SU-DHL-6 (cell line): ENCODE results near the gene ATRIP.
A peak's percentile ranks its signal among the peaks of the same experiment; 100 is the strongest.

ENCODE experiments used
- H2AFZ ChIP-seq: fragments of 200-600 bp; sonication (generic); 2 replicates; pipeline ENCODE4 v1.6.1; 2014; ENCODE audit warnings: low read depth, mild to moderate bottlenecking, moderate library complexity, mixed read lengths, antibody characterized with exemption, low read length; ENCODE audit not compliant: severe bottlenecking
- H3F3A ChIP-seq: fragments of 200-600 bp; shearing (Covaris generic); 2 replicates; pipeline ENCODE4 v1.6.0; 2016; ENCODE audit warnings: antibody characterized with exemption, mild to moderate bottlenecking; ENCODE audit not compliant: insufficient read depth
- H3K27ac ChIP-seq: fragments of 200-600 bp; sonication (generic); 2 replicates; pipeline ENCODE4 v1.5.1; 2016; ENCODE audit warnings: low read depth, mild to moderate bottlenecking, low read length, moderate library complexity, mixed read lengths
- H3K27me3 ChIP-seq: fragments of 200-600 bp; sonication (generic), shearing (Covaris generic); 2 replicates; pipeline ENCODE4 v1.6.0; 2014; ENCODE audit warnings: mild to moderate bottlenecking, low read length
- H3K36me3 ChIP-seq: fragments of 200-600 bp; sonication (generic); 2 replicates; pipeline ENCODE4 v1.6.1; 2014; ENCODE audit warnings: mild to moderate bottlenecking, low read length, mixed read lengths
- H3K4me2 ChIP-seq: fragments of 300-600, 200-600 bp; shearing (Covaris generic), sonication (generic); 2 replicates; pipeline ENCODE4 v1.6.0; 2014; ENCODE audit warnings: low read length, low read depth, mild to moderate bottlenecking; ENCODE audit not compliant: poor library complexity, severe bottlenecking
- H3K4me3 ChIP-seq: fragments of 200-600 bp; sonication (generic); 2 replicates; pipeline ENCODE4 v1.5.1; 2014; ENCODE audit warnings: antibody characterized with exemption, low read length, mild to moderate bottlenecking, mixed read lengths; ENCODE audit not compliant: insufficient read depth, poor library complexity, severe bottlenecking
- H3K79me2 ChIP-seq: fragments of 200-600 bp; sonication (generic); 2 replicates; pipeline ENCODE4 v1.6.1; 2014; ENCODE audit warnings: mild to moderate bottlenecking, low read length, moderate library complexity; ENCODE audit not compliant: insufficient read depth
- H3K9ac ChIP-seq: fragments of 200-600 bp; sonication (generic); 2 replicates; pipeline ENCODE4 v1.7.0; 2014; ENCODE audit warnings: mild to moderate bottlenecking, low read length
- H3K9me2 ChIP-seq: fragments of 200-600 bp; sonication (generic); replicated peaks from 2 replicates; pipeline ENCODE4 v1.6.1; 2014; ENCODE audit warnings: low read length; ENCODE audit not compliant: insufficient read depth
- H3K9me3 ChIP-seq: fragments of 200-600 bp; sonication (generic); 2 replicates; pipeline ENCODE4 v1.6.1; 2014; ENCODE audit warnings: low read length, mixed read lengths; ENCODE audit not compliant: insufficient read depth
- H4K20me1 ChIP-seq: fragments of 200-600 bp; sonication (generic); 2 replicates; pipeline ENCODE4 v1.6.1; 2014; ENCODE audit warnings: low read depth, mild to moderate bottlenecking, antibody characterized with exemption, low read length, moderate library complexity, mixed read lengths
- EZH2phosphoT487 ChIP-seq: fragments of 200-600 bp; sonication (generic), shearing (Covaris generic); conservative IDR thresholded peaks from 2 replicates; pipeline ENCODE4 v1.6.1; 2018; ENCODE audit warnings: mild to moderate bottlenecking, antibody characterized with exemption, low read length, moderate library complexity, mixed read lengths
- TF ChIP-seq, protein P1 (sequence below): fragments of 200-600 bp; sonication (generic); IDR thresholded peaks from one replicate; pipeline ENCODE4 v1.5.1; 2017; ENCODE audit warnings: antibody characterized with exemption, mild to moderate bottlenecking, low read length, moderate library complexity; ENCODE audit not compliant: insufficient read depth, poor library complexity, severe bottlenecking

Gene ATRIP

DNA sequence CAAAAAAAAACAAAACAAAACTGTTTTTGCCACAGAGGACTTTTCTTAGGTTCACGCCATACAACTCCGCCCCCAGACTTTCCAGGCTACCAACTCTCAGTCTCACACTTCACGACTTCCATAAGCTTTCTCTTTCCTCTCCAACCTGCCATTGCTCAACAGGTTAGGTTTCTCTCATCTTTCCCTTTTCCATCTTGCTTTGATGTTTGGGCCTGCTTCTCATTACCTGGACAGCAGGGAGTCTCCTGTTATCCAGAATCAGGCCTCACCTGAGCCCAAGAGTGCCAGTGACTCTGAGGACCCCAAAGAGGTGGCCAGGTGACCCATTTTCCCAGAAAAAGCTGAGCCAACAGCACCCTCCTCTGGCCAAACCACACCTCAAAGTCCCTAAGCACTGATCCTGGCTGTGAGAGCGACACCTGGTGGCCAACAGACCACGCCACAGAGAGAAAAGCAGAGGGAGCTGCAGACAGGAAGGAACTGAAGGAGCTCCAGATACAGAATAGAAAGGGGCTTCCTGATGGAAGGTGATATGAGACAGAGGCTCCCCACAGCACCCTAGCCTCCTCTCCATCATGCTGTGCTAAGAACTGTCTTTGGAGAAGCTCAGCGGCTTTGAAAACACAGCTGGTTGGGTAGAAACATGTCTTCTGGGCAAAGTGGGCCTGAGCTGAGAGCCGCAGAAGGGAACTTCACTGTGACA, 10.6 kb upstream of the ATRIP start:
- TF ChIP-seq EZH2phosphoT487: no peak
- TF ChIP-seq, protein P1, sequence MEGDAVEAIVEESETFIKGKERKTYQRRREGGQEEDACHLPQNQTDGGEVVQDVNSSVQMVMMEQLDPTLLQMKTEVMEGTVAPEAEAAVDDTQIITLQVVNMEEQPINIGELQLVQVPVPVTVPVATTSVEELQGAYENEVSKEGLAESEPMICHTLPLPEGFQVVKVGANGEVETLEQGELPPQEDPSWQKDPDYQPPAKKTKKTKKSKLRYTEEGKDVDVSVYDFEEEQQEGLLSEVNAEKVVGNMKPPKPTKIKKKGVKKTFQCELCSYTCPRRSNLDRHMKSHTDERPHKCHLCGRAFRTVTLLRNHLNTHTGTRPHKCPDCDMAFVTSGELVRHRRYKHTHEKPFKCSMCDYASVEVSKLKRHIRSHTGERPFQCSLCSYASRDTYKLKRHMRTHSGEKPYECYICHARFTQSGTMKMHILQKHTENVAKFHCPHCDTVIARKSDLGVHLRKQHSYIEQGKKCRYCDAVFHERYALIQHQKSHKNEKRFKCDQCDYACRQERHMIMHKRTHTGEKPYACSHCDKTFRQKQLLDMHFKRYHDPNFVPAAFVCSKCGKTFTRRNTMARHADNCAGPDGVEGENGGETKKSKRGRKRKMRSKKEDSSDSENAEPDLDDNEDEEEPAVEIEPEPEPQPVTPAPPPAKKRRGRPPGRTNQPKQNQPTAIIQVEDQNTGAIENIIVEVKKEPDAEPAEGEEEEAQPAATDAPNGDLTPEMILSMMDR: peak; percentile 100
- no peaks in the 10 kb centered on the region for H4K20me1 ChIP-seq
- no peaks in the 10 kb centered on the region for H3K9me2 ChIP-seq
- H3K4me3 ChIP-seq: no peak overlapping the region
- no peak overlapping the region for H2AFZ ChIP-seq
- peak overlapping the region; percentile 11 for H3K4me2 ChIP-seq
- H3K27me3 ChIP-seq: no peaks in the 10 kb centered on the region
- peaks cover 15% of the 10 kb centered on the region for H3F3A ChIP-seq
- no peaks in the 10 kb centered on the region for H3K9me3 ChIP-seq
- peak overlapping the region; percentile 6; the same call in 1 of the 2 replicates for H3K27ac ChIP-seq
- H3K79me2 ChIP-seq: peaks cover 14% of the 10 kb centered on the region
- H3K9ac ChIP-seq: no peak overlapping the region
- H3K36me3 ChIP-seq: no peaks in the 10 kb centered on the region

DNA sequence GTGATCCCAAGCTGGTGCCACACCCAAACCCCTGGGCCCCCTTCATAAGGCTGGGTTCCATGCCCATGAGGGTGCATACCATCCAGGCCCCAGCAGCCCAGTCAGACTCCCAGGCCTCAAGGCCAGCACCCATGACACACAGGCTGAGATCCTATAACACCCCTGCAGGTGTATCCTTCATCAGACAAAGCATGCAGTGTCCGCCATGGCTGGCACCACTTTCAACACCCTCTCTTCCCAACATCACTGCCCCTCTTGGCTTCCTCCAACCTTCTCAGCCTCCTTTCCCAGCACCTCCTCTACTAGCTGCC, 10.1 kb upstream of the ATRIP start:
- Histone ChIP-seq H3K9ac (no peak overlapping the region), H3K79me2 (peaks cover 19% of the 10 kb centered on the region), H3K9me3 (no peaks in the 10 kb centered on the region), H2AFZ (no peak overlapping the region), H3K9me2 (no peaks in the 10 kb centered on the region), H3K27ac (peak overlapping the region; percentile 6; the same call in 1 of the 2 replicates), H4K20me1 (no peaks in the 10 kb centered on the region), H3K36me3 (0 out of 2 replicates have a peak, but pooled peaks cover 1% of the 10 kb centered on the region), H3K4me3 (no peak overlapping the region), H3F3A (peaks cover 17% of the 10 kb centered on the region), H3K27me3 (no peaks in the 10 kb centered on the region), H3K4me2 (no peak overlapping the region)
- TF ChIP-seq, protein P1: no peak
- TF ChIP-seq EZH2phosphoT487: no peak

DNA sequence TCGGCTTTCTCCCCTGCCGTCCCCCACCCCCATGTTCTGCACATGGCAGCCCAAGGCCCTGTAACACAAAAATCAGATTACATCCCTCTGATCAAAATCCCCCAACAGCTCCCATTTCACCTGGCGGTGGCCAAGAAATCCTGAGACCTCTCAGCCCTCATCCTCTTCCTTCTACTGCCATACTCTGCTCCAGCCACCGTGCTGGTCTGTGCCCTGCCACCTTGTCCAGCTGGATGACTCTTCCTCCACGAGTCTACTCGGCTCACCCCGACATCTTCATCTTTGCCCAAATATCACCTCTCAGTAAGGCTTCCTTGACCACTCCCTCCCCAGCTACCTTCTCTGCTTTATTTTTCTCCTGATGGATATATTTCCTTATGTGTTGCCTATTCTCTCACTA, 9.7 kb upstream of the ATRIP start:
- H3K79me2 ChIP-seq: peaks cover 23% of the 10 kb centered on the region
- H3F3A ChIP-seq: peaks cover 20% of the 10 kb centered on the region
- H3K9me3 ChIP-seq: no peaks in the 10 kb centered on the region
- no peak overlapping the region for H3K9ac ChIP-seq
- no peaks in the 10 kb centered on the region for H3K27me3 ChIP-seq
- no peak for TF ChIP-seq EZH2phosphoT487
- TF ChIP-seq, protein P1: no peak
- H3K4me2 ChIP-seq: no peak overlapping the region
- no peaks in the 10 kb centered on the region for H4K20me1 ChIP-seq
- 0 out of 2 replicates have a peak, but pooled peaks cover 5% of the 10 kb centered on the region for H3K36me3 ChIP-seq
- no peak overlapping the region for H2AFZ ChIP-seq
- no peak overlapping the region for H3K4me3 ChIP-seq
- peak overlapping the region; percentile 6; the same call in 1 of the 2 replicates for H3K27ac ChIP-seq
- no peaks in the 10 kb centered on the region for H3K9me2 ChIP-seq
